ELR (cell line): ENCODE results near the gene TOMM40L.

Experiments
- DNase-seq: peaks from one replicate; pipeline ENCODE4 v3.0.0-alpha.2; 2015; ENCODE audit warnings: low read depth

TOMM40L gene

GRCh38 chr1:161225534-161226319 lies at the start of gene TOMM40L:
Gene TOMM40L (plus strand): TSS chr1:161226060. CDS start chr1:161226490, 430 bp downstream.
- DNase-seq, result peak; percentile 100

- peak; percentile 17 for DNase-seq
These were observed 49.3 kb upstream of the TOMM40L start for GRCh38 chr1:161176468-161177111.

- peak; percentile 82 for DNase-seq
These were observed 48.5 kb upstream of the TOMM40L start, which contains the start of gene B4GALT3 for GRCh38 chr1:161177112-161177935. Gene B4GALT3 (minus strand): TSS chr1:161177507. CDS start chr1:161176060, 1,447 bp downstream.

- no peak for DNase-seq
These were observed 48.0 kb upstream of the TOMM40L start for GRCh38 chr1:161177936-161178244.

GRCh38 chr1:161179698-161180097 lies 46.2 kb upstream of the TOMM40L start:
- no peak for DNase-seq

GRCh38 chr1:161180639-161181038 lies 45.2 kb upstream of the TOMM40L start:
- DNase-seq, result peak; percentile 44

- peak; percentile 89 for DNase-seq
These were observed 43.6 kb upstream of the TOMM40L start for GRCh38 chr1:161182214-161182613.

GRCh38 chr1:161185282-161185682 lies 40.6 kb upstream of the TOMM40L start:
- DNase-seq, result no peak

GRCh38 chr1:161185732-161186311 lies 40.0 kb upstream of the TOMM40L start:
- DNase-seq, result no peak

GRCh38 chr1:161187311-161187710 lies 38.5 kb upstream of the TOMM40L start:
- no peak for DNase-seq

- DNase-seq, result no peak
These were observed 37.5 kb upstream of the TOMM40L start for GRCh38 chr1:161188381-161188780.

- no peak for DNase-seq
These were observed 36.8 kb upstream of the TOMM40L start for GRCh38 chr1:161189036-161189435.

GRCh38 chr1:161190962-161191521 lies 34.8 kb upstream of the TOMM40L start:
- DNase-seq, result no peak

GRCh38 chr1:161191971-161192370 lies 33.9 kb upstream of the TOMM40L start:
- no peak for DNase-seq

- DNase-seq, result peak; percentile 80
These were observed 33.1 kb upstream of the TOMM40L start for GRCh38 chr1:161192476-161193465.

GRCh38 chr1:161193561-161194235 lies 32.2 kb upstream of the TOMM40L start:
- DNase-seq, result no peak

GRCh38 chr1:161195171-161195570 lies 30.7 kb upstream of the TOMM40L start:
- no peak for DNase-seq

GRCh38 chr1:161196111-161196510 lies 29.7 kb upstream of the TOMM40L start:
- no peak for DNase-seq

- DNase-seq, result peak; percentile 30
These were observed 29.1 kb upstream of the TOMM40L start for GRCh38 chr1:161196521-161197451.
